ENCODE data around the gene GMCL2.
"Not testable (repeated sequence)": the region's sequence is repeated elsewhere in the genome, so short reads cannot be mapped to it uniquely, and the experiment has no call there.

GMCL2 gene, protein sequence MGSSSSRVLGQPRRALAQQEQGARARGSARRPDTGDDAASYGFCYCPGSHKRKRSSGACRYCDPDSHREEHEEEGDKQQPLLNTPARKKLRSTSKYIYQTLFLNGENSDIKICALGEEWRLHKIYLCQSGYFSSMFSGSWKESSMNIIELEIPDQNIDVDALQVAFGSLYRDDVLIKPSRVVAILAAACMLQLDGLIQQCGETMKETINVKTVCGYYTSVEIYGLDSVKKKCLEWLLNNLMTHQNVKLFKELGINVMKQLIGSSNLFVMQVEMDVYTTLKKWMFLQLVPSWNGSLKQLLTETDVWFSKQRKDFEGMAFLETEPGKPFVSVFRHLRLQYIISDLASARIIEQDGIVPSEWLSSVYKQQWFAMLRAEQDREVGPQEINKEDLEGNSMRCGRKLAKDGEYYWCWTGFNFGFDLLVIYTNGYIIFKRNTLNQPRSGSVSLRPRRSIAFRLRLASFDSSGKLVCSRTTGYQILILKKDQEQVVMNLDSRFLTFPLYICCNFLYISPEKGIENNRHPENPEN

DNA sequence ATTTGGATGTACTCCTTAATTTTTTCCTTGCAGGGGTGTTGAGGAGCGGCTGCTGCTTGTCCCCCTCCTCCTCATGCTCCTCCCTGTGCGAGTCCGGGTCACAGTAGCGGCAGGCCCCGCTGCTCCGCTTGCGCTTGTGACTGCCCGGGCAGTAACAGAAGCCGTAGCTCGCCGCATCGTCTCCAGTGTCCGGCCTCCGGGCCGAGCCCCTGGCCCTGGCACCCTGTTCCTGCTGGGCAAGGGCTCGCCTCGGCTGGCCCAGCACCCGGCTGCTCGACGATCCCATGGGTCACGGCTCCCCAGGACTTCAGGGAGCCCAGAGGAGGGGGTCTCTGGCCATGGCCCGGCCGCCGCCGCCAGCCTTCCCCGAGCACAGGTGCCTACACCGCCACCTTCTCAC, at the start of gene GMCL2:
GMCL2 (minus strand) TSS at position 358 of the 400 bp plus-strand sequence; CDS start at position 286, 72 bp downstream.
- no peak for DNase-seq

DNA sequence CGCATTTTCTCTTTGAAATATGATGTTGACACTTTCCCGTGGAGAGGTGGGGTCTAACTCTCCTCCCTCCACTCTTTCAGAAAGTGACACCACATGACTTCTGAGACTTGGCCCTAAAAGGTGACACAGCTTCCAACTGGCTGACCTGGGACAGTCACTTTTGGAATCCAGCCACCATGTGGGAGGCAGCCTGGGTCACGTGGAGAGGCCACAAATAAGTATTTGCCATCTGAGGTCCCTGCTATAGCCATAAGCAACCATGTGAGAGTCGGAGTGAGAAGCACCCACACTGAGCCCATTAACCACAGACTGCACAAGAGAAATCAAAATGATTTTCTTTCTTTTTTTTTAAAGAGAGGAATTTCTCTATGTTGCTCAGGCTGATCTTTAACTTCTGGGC, 49.5 kb upstream of the GMCL2 start:
- no peak for DNase-seq

DNA sequence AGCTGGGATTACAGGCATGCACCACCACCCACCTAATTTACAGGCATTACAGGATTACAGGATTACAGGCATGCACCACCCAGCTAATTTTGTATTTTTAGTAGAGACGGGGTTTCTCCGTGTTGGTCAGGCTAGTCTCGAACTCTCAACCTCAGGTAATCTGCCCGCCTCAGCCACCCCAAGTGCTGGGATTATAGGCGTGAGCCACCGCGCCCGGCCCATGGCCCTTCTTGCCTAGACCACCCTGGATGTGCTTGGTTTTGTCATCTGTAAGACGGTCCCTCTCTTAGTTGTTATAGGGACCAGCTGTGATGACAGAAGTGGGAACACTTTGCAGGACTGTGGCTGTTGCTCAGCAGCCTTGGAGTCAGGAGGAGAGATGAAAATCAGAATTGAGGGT, 49.0 kb upstream of the GMCL2 start:
- DNase-seq, result no peak

DNA sequence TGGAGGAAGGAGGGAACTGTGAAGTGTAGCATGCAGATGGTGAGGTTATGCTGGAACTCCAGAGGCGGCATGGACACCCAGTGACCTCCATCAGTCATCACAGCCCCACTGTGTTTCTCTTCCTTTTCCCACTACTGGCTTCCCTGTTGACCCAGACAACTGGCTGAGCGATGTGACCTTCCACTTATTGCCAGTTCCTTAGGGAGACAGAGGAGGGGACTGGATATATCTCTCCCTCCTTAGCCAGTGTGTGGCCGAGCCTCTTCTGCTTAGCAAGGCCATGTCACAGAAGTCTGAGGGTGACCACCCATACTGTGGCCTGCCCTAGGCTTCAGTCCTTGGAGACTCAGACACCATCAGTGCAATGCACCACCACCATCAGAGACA, 48.4 kb upstream of the GMCL2 start:
- no peak for DNase-seq

DNA sequence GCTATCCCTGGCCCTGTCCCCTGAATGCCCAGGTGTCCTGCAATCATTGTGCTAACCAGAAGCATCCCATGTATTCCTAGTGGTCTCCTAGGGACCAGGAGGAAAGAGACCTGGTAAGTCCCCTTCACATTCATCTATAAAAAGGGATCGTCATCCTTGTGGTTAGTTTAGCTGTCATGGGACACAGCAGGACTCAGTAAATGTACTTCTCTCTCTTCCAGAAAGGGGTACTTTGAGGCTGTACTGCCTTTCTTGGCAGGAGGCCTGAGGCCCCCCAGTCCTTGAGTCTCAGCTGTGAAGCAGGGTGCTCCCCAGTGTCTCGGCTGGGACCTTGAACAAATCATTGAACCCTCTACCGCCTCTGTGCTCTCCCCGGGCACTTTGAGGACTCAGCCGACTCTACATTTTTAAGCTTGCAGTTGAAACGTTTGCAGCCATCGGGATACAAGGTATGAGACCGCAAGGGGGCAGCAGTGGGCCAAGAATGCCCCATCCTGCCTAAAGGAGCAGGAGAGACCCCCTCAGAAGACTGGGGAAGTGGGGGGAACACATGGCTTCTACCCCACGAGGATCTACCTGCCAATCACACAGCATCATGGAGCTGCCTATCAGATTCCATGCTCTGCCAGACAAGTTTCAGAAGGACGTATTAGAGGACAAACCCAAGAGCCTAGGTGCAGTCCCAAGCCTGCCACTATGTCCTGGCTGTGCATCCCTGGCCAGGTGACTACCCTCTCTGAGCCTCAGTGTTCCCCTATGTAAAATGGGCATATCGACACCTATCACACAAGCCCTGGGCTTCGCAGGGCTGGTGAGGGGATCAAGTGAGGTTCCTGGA, 47.8 kb upstream of the GMCL2 start:
- no peak for DNase-seq

DNA sequence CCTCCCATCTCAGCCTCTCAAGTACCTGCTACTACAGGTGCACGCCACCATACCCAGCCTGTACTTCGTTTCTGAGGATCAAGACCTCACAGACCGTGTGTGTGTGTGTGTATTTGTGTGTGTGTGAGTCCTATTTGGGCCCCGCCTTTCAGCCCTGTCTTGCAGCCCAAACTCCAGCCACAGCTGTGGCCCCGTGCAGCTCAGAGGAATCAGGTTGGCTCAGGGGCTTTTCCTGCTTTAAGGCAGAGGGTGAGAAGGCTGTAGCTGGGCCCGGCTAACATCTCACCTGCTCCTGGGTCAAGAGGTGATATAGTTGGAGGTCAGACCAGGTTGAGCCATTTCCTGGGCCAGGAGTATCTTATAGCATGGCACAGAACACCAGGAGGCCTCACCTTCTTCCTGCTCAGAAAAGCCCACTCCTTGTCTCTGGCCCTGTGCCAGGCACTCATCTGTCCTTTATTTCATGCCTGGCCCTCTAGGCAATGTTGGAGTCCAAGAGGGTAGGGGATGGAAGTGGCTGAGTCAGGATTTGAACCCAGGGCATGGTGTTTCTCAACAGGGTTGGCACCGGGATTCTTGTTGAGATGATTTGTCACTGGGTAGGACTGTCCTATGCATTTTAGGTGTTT, 47.1 kb upstream of the GMCL2 start:
- DNase-seq, result no peak

DNA sequence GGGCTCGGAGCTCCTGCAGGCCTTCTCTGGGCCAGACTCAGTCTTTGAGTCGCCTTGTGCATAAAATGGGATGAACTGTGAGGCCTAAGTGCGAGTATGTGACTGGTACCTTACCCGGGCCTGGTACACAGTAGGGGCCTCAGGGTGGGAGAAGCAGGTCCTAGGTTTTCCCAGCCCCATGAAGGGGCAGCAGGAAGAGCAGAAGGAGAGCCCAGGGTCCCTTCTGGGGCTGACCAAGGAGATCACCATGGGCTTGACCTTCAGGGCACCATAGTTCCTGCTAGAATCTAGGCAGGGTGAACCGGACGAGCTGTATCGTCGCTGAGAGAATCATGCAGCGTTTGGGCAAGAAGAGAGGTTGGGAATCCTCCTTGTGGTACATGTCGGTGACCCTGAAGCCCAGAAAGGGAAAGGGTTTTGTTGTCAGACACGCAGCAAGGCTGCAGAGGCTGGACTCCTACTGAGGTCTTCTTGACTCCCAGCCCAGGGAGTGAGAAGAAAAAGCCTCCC, 45.8 kb upstream of the GMCL2 start:
- no peak for DNase-seq

DNA sequence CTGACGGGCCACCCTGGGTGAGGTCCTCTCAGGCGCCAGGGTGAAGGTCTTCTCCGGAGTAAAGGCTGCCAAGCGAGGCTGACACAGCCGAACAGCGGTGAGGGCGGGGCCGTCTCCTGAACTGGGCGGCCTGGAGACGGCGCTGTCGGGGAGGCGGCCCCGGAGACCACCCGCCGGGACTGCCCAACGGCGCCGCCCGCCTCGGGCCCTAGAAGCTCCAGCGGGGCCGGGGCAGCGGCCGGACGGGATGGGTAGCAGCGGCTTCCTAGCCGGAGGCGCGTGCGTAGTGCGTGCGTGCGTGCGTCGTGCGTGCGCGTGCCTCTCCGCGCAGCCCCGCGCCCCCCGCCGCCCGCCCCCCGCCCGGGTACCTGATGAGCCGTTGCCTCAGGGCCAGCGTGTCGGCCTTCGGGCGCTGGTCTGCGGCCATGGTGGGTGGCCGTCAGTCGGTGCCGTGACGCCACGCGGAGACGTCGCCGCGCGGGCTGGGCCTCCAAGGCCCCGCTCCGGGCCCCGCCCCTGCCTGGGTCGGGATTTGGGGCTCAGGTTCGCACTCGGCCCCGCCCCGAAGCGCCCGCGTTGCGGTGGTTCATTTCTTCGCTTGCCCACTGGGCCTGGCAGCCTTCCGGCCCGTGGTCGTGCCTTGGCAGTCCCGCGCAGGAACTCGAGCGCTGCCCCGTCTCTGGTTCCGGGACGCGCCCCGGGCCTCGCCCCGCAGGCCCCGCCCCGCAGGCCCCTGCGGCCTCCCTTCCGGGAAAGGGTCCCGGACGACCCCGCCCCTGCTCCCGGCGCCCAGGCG, 45.2 kb upstream of the GMCL2 start, which contains the start of gene PHYKPL:
PHYKPL (minus strand) TSS at position 679 of the 796 bp plus-strand sequence; CDS start at position 427, 252 bp downstream.
- DNase-seq, result no peak

DNA sequence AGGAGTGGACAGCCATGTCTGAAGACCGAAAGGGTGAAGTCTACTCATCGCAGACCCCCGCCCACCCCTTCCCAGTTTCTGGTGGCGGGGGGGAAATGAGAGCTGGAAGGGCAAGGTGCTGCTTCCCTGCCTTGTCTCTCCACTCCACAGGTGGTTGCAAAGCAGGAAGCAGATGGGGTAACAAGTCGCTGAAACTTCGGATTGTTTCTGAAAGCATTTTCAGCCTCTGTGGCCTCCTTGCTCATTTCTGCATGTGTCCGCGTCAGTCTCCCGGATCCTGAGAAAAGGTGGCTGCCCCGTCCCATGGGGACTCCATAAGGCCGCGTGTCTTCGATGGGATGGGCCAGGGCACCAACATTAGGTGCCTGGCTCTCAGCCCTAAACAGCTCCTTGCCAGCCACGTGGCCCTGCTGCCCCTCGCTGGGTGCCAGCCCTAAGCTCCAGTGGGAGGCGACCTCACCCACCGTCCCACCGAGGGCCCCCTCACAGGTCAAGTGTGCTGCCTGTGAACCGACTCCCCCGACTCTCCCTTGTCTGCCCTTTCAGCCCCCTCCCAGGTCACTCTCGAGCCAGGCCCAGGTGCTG, 44.5 kb upstream of the GMCL2 start:
- no peak for DNase-seq

DNA sequence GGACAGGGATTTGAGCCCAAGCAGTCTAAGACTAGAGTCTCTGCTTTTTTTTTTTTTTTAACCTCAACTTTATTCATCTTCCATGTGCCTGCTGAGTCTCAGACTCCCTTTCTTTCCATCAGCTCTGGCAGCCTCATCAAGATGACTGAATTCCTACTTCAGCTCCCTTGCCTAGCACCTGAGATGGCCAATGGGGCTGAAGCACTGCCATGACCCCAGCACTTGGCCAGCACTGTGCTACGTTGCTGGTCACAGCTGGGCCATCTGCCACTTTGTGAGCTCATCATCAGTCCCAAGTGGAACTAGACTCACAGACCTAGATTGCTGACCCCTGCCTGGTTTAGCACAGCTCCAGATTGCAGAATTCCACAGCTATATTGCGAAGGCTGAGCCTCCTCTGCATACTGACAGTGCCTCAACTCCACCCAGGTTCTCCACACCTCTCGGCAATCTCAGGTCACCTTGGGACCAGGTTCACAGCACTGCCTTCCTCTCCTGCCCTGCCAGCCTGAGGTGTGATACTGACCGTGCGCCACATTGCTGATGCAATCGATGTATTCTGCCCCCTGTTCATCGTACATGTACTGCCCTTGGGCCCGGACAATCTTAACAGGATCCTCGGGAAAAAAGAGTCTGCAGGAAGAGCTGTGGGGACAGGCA, 43.8 kb upstream of the GMCL2 start:
- no peak for DNase-seq

DNA sequence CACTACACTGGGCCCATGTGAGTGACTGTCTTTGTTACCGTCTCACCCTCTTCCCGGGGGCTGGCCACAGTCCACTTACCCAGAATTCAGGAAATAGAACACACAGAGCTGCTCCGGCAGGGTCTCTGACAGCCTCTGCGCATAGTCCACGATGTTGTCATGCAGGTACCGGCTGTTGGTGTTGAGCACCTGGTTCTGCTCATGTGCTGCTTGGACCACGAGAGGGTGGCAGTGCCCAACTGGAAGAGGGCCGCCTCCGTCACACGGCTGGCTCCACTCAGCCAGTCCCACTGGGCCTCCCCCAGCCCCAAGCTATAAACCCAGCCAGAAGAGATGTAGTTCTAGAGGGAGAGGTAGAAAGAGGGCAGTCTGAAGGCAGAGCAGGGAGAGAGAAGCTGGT, 42.7 kb upstream of the GMCL2 start:
- no peak for DNase-seq

DNA sequence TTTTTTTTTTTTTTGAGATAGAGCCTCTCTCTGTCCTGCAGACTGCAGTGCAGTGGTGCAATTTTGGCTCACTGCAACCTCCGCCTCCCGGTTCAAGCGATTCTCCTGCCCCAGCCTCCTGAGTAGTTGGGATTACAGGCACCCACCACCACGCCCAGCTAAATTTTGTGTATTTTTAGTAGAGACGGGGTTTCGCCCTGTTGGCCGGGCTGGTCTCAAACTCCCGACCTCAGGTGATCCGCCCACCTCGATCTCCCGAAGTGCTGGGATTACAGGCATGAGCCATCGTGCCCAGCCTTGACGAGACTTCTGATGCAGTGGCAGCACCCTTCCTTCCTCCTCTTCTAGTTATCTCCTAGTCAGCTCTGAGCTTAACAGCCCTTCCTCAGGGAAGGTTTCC, 41.9 kb upstream of the GMCL2 start:
- DNase-seq, result not testable (repeated sequence)

DNA sequence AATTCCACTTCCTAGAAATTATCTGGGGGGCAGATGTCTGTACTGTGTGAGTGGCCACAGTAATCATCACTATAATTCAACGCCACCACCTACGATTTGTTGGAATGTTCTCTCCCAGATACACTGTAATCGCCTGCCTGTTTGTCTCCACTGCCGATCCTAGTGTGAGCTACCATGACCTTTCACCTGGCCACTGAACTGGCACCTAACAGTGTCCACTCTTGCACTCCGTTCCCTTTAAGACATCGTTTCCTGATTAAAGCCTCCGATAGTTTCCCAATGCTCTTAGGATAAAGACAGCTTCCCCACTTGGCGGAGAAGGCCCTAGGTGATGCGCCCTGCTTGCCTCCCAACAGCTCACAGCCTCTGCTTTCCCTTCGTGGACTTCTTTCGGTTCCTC, 41.4 kb upstream of the GMCL2 start:
- DNase-seq, result no peak

DNA sequence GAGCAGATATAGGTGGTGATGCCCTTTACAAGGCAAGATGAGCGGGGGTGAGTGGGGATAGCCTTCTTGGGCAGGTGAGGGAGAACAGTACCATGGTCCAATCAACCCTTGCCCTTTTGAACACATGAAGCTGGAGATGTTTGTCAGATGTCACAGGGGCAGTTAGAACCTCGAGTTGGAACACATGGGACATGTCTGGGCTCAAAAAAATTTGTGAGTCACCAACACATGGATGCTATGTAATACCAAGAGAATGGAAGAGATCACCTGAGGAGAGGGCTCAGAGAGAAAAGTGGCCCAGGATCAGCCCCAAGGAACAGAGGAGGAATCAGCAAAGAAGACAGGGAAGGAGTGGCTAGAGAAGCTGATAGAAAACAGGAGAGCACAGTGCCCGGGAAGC, 40.8 kb upstream of the GMCL2 start:
- no peak for DNase-seq

DNA sequence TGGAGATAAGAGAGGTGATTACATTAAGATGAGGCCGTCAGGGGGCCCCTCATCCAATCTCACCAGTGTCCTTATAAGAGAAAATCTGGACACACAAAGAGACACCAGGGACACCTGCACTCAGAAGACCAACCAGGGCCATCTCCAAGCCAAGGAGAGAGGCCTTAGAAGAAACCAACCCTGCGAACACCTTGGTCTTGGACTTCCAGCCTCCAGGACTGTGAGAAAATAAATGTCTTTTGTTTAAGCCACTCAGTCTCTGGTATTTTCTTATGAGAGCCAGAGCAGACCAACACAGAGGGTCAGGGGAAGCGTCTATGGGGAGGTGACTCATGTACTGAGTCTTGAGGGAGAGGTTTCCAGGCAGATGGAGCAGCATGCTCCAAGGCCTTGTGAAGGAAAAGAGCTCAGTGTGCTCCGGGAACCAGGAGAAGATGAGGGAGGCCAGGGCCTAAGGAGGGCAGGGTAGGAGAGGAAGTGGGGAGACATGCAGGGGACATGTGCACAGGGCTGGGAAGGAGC, 40.0 kb upstream of the GMCL2 start:
- DNase-seq, result no peak

DNA sequence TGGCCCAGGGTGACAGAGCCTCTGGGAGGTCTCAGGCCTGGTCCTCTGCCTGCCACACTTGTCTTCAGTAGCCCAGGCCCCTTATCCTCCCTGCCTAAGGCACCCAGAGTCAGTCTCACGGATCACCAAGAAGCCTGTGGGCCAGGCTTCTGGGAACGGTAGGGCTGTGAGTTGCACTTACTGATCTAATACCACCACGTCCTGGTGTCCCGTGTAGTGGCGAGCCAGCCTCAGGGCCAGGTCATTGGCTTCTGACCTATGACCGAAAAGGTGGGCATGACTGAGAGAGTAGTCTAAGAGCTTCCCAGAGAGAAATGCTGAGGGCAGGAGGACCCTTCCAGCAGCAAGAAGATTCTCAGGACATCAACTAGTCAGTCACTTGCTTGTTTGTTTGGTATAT, 38.0 kb upstream of the GMCL2 start:
- no peak for DNase-seq

DNA sequence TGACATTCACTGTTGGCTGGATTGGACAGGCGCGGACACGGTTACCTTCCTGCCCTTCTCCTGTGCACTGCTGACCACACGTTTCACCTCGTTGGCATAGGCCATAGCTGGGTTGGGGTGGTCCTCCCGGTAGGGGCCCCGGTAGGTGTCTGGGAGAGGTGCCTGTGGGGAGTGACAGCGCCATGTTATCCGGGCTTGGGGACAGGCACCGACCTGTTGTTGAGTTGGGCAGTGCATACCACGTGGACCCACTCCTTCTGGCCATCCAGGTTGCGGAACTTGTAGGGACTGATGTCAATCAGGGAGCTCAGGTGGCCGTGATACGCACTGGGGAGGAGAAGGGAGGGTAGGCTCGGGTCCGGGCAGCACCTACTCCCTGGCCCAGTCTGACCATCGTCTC, 37.2 kb upstream of the GMCL2 start:
- no peak for DNase-seq

DNA sequence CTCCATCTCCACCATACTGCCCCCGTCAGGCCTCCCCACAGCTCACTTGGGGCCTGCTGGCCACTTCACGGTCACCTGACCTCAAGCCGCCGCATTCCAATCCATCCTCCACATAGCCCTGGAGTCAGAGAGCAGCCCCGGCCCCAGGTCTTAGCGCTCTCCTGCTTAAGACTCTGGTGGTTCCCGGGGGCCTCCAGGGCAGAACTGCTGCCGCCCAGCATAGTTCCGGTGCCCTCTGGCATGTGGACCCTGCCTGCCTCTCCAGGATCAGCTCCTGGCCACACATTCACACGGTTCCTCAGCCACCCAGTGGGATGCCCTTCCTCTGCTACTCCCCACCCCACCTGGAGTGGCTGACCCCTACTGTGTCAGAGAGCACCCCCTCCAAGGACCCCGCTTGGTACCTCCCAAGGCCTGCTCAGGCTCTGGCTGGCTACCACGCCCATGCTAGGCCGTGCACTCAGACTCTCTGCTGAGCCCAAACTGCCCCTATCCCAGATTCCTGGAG, 36.7 kb upstream of the GMCL2 start:
- DNase-seq, result no peak

DNA sequence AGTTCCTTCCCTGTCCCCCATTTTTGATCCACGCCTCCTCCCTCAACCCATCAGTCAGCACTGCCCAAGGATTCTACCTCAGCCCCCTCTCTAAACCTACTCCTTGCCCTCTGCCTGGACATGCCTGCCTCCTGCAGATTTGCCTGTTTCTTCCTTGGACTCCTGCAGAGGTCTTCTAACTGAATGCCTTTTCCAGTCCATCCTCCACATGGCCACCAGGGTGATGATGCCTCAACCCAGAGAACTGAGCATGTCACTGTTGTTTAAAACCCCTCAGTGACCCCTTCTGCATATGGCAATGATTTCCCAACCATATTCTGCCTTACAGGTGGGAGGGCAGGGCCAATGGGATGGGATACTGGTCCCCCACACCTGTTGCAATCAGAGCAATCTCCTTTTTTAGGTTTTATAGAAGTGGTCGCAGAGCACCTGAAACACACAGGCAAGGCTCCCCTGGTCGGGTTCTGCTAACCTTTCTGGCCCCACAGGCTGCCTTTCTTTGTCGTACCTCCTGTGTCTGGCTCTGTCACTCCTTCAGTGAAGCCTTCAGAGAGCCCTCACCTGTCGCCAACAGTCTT, 36.1 kb upstream of the GMCL2 start:
- DNase-seq, result no peak

DNA sequence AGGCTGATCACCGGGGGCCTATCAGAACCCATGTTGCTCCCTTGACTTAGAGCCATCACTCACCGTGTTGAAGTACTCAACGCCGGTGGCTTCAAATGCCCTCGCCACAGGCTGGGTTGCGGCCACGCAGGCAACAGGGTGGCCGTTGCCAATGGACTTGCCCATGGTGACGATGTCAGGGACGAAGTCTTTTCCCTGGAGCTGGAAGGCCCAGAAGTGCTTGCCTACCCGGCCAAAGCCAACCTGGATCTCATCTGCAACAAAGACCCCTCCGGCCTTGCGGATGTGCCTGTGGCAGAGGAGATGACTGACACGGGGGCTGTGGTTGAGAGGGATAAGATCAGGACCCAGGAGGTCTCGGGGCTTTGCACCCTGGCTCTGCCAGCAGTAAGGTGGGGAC, 35.1 kb upstream of the GMCL2 start:
- no peak for DNase-seq

DNA sequence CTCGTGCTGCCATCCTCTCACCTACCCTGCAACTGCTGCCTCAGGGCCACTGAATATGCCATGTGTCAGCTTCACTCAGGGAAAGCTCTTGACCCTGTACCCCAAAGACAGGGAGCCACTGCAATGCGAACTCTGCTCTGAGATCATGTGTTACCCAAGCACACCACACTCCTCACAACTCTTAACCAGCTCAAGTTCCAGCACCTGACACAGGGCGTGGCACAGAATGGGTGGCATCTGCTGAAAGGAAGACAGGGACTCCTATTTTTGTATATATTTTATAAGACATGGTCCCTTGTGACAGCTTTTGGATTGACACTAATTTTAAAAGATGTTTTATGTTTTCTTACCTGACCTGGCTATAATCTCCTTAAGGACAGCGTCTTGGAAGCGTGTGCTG, 34.7 kb upstream of the GMCL2 start:
- DNase-seq, result no peak
